ENCODE measurements around the gene RORB. TPM values are rescaled to one million over a fixed set of nuclear protein-coding genes. Genes with fewer than 3 reads are reported as not detected.

The RORB gene
- total RNA-seq, 3 donors from 2014 or later = 0.19 to 0.66 TPM; not detected in 1

- ATAC-seq (no peak), DNase-seq (no peak)
- Histone ChIP-seq H3K4me1 (ENCODE audit: low read depth) (no peaks in the 10 kb centered on the region), H3K9me3 (no peaks in the 10 kb centered on the region), H3K4me3 (no peak overlapping the region), H3K36me3 (ENCODE audit: low read depth) (no peaks in the 10 kb centered on the region)
- no peak for TF ChIP-seq CTCF (IDR thresholded peaks at IDR 0.05)
- intact Hi-C loops (cut with DNase I, micrococcal nuclease) = no loop called here
Observed at GRCh38 chr9:74639112-74639511, 142.0 kb downstream of the RORB start.

GRCh38 chr9:74642376-74642775 is 145.2 kb downstream of the RORB start:
- ATAC-seq = no peak
- H3K4me3 ChIP-seq = no peak overlapping the region

GRCh38 chr9:74643303-74643923 is 146.3 kb downstream of the RORB start:
- no peak overlapping the region for H3K4me3 ChIP-seq
- no peak for TF ChIP-seq CTCF (IDR thresholded peaks at IDR 0.05)
- intact Hi-C loops (cut with DNase I, micrococcal nuclease) = no loop called here
- DNase-seq = no peak
- H3K36me3 ChIP-seq (ENCODE audit: low read depth) = no peaks in the 10 kb centered on the region
- no peaks in the 10 kb centered on the region for H3K9me3 ChIP-seq
- no peaks in the 10 kb centered on the region for H3K4me1 ChIP-seq (ENCODE audit: low read depth)
- no peak for ATAC-seq

More at GRCh38 chr9:74642376-74642775, 145.2 kb downstream of the RORB start:
- H3K36me3 ChIP-seq (ENCODE audit: low read depth) = no peaks in the 10 kb centered on the region
- H3K9me3 ChIP-seq = no peaks in the 10 kb centered on the region
- intact Hi-C loops (cut with DNase I, micrococcal nuclease) = no loop called here
- no peak for DNase-seq
- H3K4me1 ChIP-seq (ENCODE audit: low read depth) = no peaks in the 10 kb centered on the region
- no peak for TF ChIP-seq CTCF (IDR thresholded peaks at IDR 0.05)

GRCh38 chr9:74644023-74644422 is 146.9 kb downstream of the RORB start:
- intact Hi-C loops (cut with DNase I, micrococcal nuclease) = no loop called here

GRCh38 chr9:74645007-74645639 is 148.0 kb downstream of the RORB start:
- H3K4me1 ChIP-seq (ENCODE audit: low read depth) = no peaks in the 10 kb centered on the region
- intact Hi-C loops (cut with DNase I, micrococcal nuclease) = no loop called here
- H3K4me3 ChIP-seq = no peak overlapping the region
- no peak for ATAC-seq
- H3K9me3 ChIP-seq = no peaks in the 10 kb centered on the region
- H3K36me3 ChIP-seq (ENCODE audit: low read depth) = no peaks in the 10 kb centered on the region
- peak in 1 of 3 donors; percentile 21 for DNase-seq
- no peak for TF ChIP-seq CTCF (IDR thresholded peaks at IDR 0.05)

More at GRCh38 chr9:74644023-74644422, 146.9 kb downstream of the RORB start:
- H3K4me1 ChIP-seq (ENCODE audit: low read depth) = no peaks in the 10 kb centered on the region
- DNase-seq (no peak), ATAC-seq (no peak)
- no peaks in the 10 kb centered on the region for H3K9me3 ChIP-seq
- no peak for TF ChIP-seq CTCF (IDR thresholded peaks at IDR 0.05)
- H3K4me3 ChIP-seq = no peak overlapping the region
- H3K36me3 ChIP-seq (ENCODE audit: low read depth) = no peaks in the 10 kb centered on the region

Data from mucosa of descending colon (tissue), 3 donors.